Activated naive CD4-positive, alpha-beta T cell treated with Interleukin-2 at 50 U/mL for 16 hours (primary cell): Measurements from ENCODE around the gene PAK6.
A peak's percentile ranks its signal among the peaks of the same experiment; 100 is the strongest.

ENCODE experiments used
- DNase-seq: peaks from one replicate; pipeline ENCODE4 v3.0.0-alpha.2; 2020

PAK6 gene

DNA sequence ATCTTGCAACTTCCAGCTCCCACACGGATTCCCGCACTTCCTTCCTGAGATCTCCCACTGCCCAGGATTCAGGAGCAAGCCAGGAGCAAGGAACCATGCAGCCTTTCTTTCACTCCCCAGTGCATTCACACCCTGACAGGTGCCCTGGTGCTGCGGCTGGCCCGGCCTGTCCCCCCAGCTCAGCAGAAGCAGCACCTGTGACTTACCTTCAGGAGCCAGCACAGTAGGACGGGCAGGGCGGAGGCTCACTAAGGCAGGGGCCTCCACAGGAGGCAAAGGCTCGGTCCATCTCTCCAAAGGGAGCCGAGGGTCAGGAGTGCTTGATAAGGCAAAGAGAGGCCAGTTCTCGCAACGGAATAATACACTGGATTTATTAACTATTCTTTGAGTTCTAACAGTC lies 39.2 kb downstream of the PAK6 start:
- no peak for DNase-seq

GRCh38 chr15:40279437-40280141 lies 40.7 kb downstream of the PAK6 start:
- peak; percentile 73 for DNase-seq

- no peak for DNase-seq
These were observed 41.6 kb downstream of the PAK6 start for GRCh38 chr15:40280260-40281056.

DNA sequence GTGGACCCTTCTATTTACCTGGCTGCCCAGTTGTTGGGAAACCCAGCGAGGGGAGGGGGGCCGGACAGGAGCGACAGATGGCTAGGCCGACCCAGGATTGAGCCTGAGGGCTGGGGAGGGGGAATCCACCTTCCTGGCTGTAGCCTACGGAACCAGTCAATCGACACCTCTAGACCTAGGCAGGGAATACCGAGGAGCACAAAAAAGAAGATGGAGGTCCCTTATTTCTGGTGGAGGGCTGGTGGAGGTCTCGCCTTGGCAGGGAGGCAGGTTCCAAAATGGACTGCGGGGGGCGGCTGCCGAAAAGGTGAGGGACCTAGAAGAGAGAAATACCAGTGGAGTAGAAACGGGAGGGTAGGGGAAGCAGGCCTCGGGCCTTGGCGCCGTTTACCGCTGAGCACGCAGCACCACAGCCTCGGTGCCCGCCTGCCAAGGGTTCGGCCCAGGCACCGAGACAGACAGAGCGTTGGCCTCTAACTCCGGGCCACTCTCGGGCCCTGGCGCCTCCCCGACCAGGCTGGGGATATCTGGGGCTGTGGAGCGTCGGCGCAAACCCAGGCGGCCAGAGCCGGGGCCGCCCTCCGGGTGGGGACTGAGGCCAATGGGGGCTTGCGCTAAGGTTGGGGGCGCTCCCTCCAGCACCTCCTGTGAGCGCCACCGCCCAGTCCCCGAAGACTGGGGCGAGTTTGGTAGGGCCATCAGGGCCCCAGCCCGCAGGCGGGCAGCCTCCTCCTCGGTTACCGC lies 42.4 kb downstream of the PAK6 start:
- DNase-seq, result no peak

DNA sequence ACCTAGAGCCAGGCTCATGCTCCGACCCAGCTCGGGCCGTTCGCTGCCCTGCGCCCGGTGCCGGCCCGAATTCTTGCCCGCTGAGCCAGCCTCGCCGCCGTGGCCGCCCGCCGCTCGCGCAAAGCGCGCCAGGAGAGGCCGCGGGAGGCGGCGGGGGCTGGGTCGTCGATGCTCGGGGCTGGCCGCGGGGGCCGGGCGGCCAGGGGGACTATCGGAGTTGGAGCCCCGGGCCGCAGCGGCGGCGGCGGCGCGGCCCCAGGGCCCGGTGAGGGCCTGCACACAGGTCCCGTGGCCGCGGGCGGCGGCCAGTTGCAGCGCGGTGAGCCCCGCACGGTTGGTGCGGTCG lies 42.9 kb downstream of the PAK6 start:
- DNase-seq, result no peak

DNA sequence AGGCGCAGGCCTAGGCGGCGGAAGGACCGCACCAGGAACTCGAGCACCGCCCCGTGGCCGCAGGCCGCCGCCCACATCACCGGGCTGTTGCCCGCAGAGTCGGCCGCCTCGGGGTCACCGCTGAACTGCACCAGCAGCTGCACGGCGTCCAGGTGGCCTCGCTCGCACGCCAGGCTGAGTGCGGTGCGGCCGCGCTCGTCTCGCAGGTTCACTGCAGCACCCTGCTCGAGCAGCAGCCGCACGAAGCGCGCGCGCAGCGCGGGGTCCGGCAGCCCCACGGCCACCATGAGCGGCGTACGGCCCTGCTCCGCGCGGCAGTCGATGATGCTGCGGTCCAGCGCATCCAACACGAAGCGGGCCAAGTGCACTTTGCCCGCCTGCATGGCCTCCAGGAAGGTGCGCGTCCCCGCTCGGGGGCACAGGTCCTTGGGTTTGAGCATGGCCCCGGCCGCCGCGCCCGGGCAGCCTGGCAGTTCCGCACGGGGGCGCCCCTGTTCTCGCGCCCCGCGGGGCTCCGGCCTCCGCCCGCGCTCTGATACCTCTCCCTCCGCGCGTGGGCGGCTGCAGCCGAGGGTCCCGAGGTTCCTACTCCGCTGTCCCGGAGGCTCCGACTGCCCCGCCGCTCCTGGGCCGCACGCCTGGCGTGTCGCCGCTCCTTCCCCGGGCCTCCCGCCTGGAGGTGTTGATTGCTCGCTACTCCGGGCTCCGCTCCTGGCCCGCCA lies 43.4 kb downstream of the PAK6 start:
- DNase-seq, result peak; percentile 51

DNA sequence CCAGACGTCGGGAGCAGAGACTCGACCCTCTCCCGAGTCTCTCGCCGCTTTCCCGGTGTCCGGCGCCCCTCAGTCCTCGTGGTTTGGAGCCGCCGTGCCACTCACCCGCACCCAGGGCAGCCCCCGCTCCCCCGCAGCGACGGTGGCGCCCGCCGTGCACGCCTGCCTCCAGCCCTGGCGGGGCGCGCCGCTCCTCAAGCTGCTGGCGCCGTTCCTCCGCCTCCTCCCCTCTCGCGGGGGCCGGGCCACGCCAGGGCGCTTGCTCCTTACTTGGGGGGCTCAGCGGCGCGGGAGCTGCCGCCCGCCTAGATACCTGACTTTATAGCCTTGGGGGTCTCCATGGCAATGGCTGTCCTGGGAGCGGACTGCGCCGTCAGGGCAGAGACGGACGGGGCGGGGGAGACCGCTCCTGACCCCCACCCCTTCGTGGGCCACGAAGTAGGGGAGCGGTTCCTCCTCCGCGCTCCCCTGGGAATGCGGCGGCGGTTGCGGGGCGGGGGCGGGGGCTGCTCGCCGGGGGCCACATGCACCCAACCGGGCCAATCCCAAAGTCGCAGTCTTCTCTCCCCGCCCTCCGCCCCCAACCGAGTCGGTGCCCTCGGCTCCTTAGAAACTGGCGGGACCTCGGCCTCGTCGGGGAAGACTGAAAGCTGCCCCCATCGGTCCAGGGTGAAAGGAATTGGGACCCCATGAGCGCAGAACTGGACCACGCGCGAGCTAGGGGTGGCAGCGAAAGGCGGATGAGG lies 44.2 kb downstream of the PAK6 start, which contains the start of gene ANKRD63:
Gene ANKRD63, minus strand, starts transcription at position 196 of the 746 bp plus-strand sequence. CDS start 478 bp downstream, outside the sequence.
- DNase-seq, result peak; percentile 46

GRCh38 chr15:40283615-40284300 lies 44.9 kb downstream of the PAK6 start:
- no peak for DNase-seq

DNA sequence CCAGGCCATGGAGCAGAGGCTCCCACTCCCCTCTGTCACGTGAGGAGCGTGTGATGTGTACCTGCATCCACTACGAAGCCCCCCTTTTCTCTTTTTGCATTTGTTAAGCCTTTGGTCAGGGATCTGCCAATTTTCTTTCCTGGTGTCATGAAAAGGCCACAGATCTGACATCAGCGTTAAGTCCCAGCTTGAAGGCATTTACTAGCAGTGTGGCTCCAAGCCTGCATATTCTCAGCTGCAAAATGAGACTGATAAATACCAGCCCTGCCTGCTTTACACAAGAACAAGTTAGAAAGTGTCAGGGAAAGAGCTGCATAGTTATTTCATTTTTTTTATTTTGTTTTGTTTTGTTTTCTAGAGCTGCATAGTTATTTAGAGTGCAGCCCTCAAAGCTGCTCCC lies 46.3 kb downstream of the PAK6 start:
- DNase-seq, result no peak

GRCh38 chr15:40285554-40286011 lies 46.7 kb downstream of the PAK6 start:
- no peak for DNase-seq

- DNase-seq, result no peak
These were observed 47.2 kb downstream of the PAK6 start for GRCh38 chr15:40286061-40286532.

DNA sequence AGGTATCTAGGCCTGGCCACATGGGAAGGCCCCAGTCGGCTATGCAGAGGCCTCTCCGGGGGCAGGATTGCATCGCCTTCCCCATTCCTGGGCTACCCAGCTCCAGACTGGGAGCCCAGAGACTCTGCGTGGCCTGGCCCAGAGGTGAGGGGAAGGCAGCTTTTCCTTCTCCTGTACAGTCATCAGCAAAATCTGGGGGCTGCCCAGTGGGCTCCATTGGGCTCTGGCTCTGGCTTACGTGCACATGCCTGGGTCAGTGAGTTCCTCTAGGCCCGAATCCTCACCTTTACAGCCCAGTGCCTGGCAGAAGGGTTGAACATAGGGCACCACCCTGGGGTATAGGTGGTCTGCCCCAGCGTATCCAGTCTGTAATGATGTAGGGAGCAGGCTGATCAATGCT lies 47.9 kb downstream of the PAK6 start:
- DNase-seq, result no peak

GRCh38 chr15:40287505-40287904 lies 48.6 kb downstream of the PAK6 start:
- DNase-seq, result no peak

DNA sequence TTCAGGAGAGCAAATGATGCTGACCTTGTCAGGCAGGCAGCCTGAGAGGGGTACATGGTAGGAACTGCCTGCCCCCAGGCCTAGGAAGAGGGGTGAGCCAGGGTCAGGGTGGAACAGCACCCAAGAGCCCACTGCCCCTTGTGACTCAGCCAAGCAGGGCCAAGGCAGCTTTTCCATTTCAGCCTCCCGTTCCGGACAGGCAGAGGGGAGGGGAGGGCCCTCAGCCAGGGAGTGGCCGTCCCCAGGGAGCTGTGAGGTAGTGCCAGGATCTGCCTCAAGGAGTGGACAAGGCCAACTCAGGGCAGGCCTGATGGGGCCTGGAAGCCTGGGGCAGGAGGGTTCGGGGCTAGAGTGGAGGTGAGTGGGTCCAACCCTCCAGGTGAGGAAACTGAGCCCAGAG lies 49.1 kb downstream of the PAK6 start:
- no peak for DNase-seq

- no peak for DNase-seq
These were observed 50.4 kb downstream of the PAK6 start for GRCh38 chr15:40289140-40289775.

GRCh38 chr15:40290545-40290917 lies 51.7 kb downstream of the PAK6 start:
- no peak for DNase-seq

GRCh38 chr15:40290918-40291574 lies 52.2 kb downstream of the PAK6 start:
- no peak for DNase-seq

GRCh38 chr15:40292246-40292645 lies 53.4 kb downstream of the PAK6 start:
- DNase-seq, result no peak

DNA sequence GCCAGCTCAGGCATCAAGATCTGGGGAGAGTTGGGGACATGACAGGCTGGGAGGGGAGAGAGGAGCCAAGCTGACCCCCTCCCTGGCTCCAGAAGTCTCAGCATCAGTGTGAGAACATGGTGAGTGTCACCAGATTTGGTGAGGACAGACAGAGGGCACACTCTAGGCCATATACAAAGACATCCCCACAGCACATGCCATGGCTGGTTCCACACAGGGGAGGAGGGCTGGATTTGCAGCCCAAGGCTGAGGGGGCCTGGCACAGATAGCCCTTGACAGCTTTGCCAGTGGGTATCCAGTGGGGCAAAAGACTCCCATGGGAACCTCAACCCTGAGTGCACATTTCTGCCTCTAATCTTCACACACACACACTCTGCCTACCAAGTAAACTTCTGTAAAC lies 54.1 kb downstream of the PAK6 start:
- DNase-seq, result no peak
